GM12878 (cell line): Measurements from ENCODE around the gene CC2D1A. TPM values are rescaled to one million over a fixed set of nuclear protein-coding genes. Genes with fewer than 3 reads are reported as not detected.

Experiments
- ATAC-seq: fragments of 200-7000 bp; cut with Tn5 transposase; 3 replicates; pipeline ENCODE4 v1.9.1; 2020; ENCODE audit warnings: mild to moderate bottlenecking, moderate library complexity
- BruUV-seq: library from RNA; stranded (reverse); fragments of 400-500 nt; replicated peaks from 2 replicates; lab custom pipeline; 2021; lab: Mats Ljungman, UMichigan
- CTCF ChIA-PET: fragments of 300-600 bp; sonication (Branson Sonifier 250); formaldehyde crosslinking; extraction: SDS; loops from one replicate; lab custom pipeline; 2021; ENCODE audit warnings: inconsistent platforms; lab: Yijun Ruan, JAX
- POLR2A ChIA-PET: fragments of 350-600 bp; formaldehyde crosslinking; extraction: SDS; loops from one replicate; lab custom pipeline; 2021; ENCODE audit warnings: inconsistent platforms; lab: Charles Lee
- RAD21 ChIA-PET: fragments of 300-600 bp; sonication (Branson Sonifier 250); formaldehyde crosslinking; loops from one replicate; lab custom pipeline; 2023; ENCODE audit warnings: antibody characterized with exemption; ENCODE audit not compliant: unreplicated experiment; lab: Charles Lee
- SMC1A ChIA-PET: fragments of 300-600 bp; sonication (Branson Sonifier 250); formaldehyde crosslinking; loops from one replicate; lab custom pipeline; 2023; ENCODE audit not compliant: unreplicated experiment, uncharacterized antibody; lab: Charles Lee
- DNase-seq: peaks from one replicate; pipeline ENCODE4 v3.0.0-alpha.2; 2011; ENCODE audit warnings: low read depth, low spot score
- FAIRE-seq: peaks from 3 replicates; lab custom pipeline; 2011; peaks lifted over from hg19 to GRCh38; lab: Jason Lieb, UNC
- H2AFZ ChIP-seq: 2 replicates; pipeline ENCODE4 v1.6.0; 2011; ENCODE audit warnings: low read depth, low read length, control low read depth; ENCODE audit not compliant: control insufficient read depth
- H3K27ac ChIP-seq: 2 replicates; pipeline ENCODE4 v1.5.1; 2011; ENCODE audit warnings: control low read depth; ENCODE audit not compliant: control insufficient read depth, insufficient read depth
- H3K27me3 ChIP-seq, 2 experiments: replicated peaks in 1 of 2; 2 replicates each; pipeline versions ENCODE4 v1.6.0 to v1.6.1; 2011; ENCODE audit warnings: low read length in 1 of 2; ENCODE audit not compliant: control insufficient read depth in 2 of 2, insufficient read depth in 2 of 2
- H3K36me3 ChIP-seq, 2 experiments: 2 replicates each; pipeline ENCODE4 v1.5.1; 2011; ENCODE audit warnings: low read length in 1 of 2; ENCODE audit not compliant: control insufficient read depth in 2 of 2, insufficient read depth in 2 of 2
- H3K4me1 ChIP-seq: 2 replicates; pipeline ENCODE4 v1.6.1; 2011; ENCODE audit warnings: mild to moderate bottlenecking, low read length, moderate library complexity, mixed read lengths; ENCODE audit not compliant: control insufficient read depth, insufficient read depth
- H3K4me2 ChIP-seq: 2 replicates; pipeline ENCODE4 v1.6.0; 2011; ENCODE audit warnings: control low read depth; ENCODE audit not compliant: control insufficient read depth, insufficient read depth
- H3K4me3 ChIP-seq: fragments of 200-600 bp; sonication (generic); 2 replicates; pipeline ENCODE4 v1.5.1; 2016
- H3K79me2 ChIP-seq: 2 replicates; pipeline ENCODE4 v1.6.0; 2011; ENCODE audit warnings: low read length; ENCODE audit not compliant: control insufficient read depth, insufficient read depth
- H3K9ac ChIP-seq: 2 replicates; pipeline ENCODE4 v1.8.0; 2011; ENCODE audit warnings: low read length, control low read depth, mixed read lengths; ENCODE audit not compliant: control insufficient read depth, insufficient read depth
- H3K9me3 ChIP-seq: replicated peaks from 3 replicates; pipeline ENCODE4 v1.5.1; 2011; ENCODE audit warnings: mild to moderate bottlenecking, low read length; ENCODE audit not compliant: control insufficient read depth, insufficient read depth
- H4K20me1 ChIP-seq: 2 replicates; pipeline ENCODE4 v1.6.0; 2011; ENCODE audit not compliant: control insufficient read depth, insufficient read depth
- ASH2L ChIP-seq: fragments of 300-600, 200-600 bp; sonication (generic); IDR thresholded peaks from 2 replicates; pipeline ENCODE4 v1.6.1; 2017; ENCODE audit warnings: low read depth, mild to moderate bottlenecking, borderline replicate concordance
- CHD1 ChIP-seq: IDR thresholded peaks from 2 replicates; pipeline ENCODE4 v1.6.1; 2012; ENCODE audit warnings: low read depth, low read length, improper control_type of control experiment
- IKZF1 ChIP-seq: fragments of 450-650 bp; conservative IDR thresholded peaks from 2 replicates; pipeline ENCODE4 v1.6.1; 2017; ENCODE audit warnings: antibody characterized with exemption, mild to moderate bottlenecking
- NR2F1 ChIP-seq: fragments of 450-650 bp; conservative IDR thresholded peaks from 2 replicates; pipeline ENCODE4 v1.6.1; 2017; ENCODE audit warnings: mild to moderate bottlenecking
- RB1 ChIP-seq: fragments of 450-650 bp; formaldehyde crosslinking; IDR thresholded peaks from 2 replicates; pipeline ENCODE4 v1.6.1; 2017; ENCODE audit warnings: mild to moderate bottlenecking, borderline replicate concordance
- RUNX3 ChIP-seq: IDR thresholded peaks from 2 replicates; pipeline ENCODE4 v1.6.1; 2012; ENCODE audit warnings: low read length, inconsistent platforms
- SMARCA5 ChIP-seq: fragments of 450-650 bp; IDR thresholded peaks from 2 replicates; pipeline ENCODE4 v1.6.1; 2017; ENCODE audit warnings: mild to moderate bottlenecking
- TARDBP ChIP-seq: IDR thresholded peaks from 2 replicates; pipeline ENCODE4 v1.6.1; 2016; ENCODE audit warnings: borderline replicate concordance
- YY1 ChIP-seq: IDR thresholded peaks from 2 replicates; pipeline ENCODE4 v1.6.1; 2011; ENCODE audit warnings: low read depth, mild to moderate bottlenecking, low read length
- WGBS: methylation state at CpG from one replicate; pipeline ENCODE4 v1.1.6; 2016; ENCODE audit warnings: low lambda C conversion rate; ENCODE audit not compliant: insufficient replicate concordance, insufficient coverage; ENCODE audit errors: missing lambda C conversion rate; 5-methylcytosine and 5-hydroxymethylcytosine counted together
- in situ Hi-C: fragments of 300-500 bp; cut with MboI; formaldehyde crosslinking; loops from 9 replicates; pipeline ENCODE4 v1.14.3; 2018; ENCODE audit warnings: mixed read lengths
- intact Hi-C: fragments of 100-400 bp; cut with micrococcal nuclease; formaldehyde crosslinking; loops from one replicate; pipeline ENCODE4 v1.14.2; 2022; ENCODE audit not compliant: unreplicated experiment
- polyA plus RNA-seq, 11 experiments: library from polyadenylated mRNA; depleted of rRNA in 4 of 11; unstranded in 6 of 11; stranded (reverse) in 5 of 11; fragments of >200 nt; fragmentation: Nextera tagmentation in 4 of 11; fragmentation: Illumina TruSeq in 1 of 11; extraction: Ambion mirVana in 4 of 11; extraction: Trizol in 1 of 11; gene quantifications; 1 replicate in 1 of 11; 2 replicates in 10 of 11; pipeline versions ENCODE4 v1.2.1 to v1.2.3, GENCODE V29; 2011 to 2016; ENCODE audit warnings: inconsistent platforms in 2 of 11, missing spikeins in 2 of 11, low read depth in 1 of 11
- total RNA-seq, 4 experiments: library from RNA; depleted of rRNA in 3 of 4; stranded (reverse); fragments of >200 nt in 3 of 4; fragmentation: Illumina TruSeq in 1 of 4; extraction: Trizol in 1 of 4; gene quantifications; 2 replicates each; pipeline versions ENCODE4 v1.2.1 to v1.2.3, GENCODE V29; 2013 to 2021
- TF ChIP-seq, protein P1 (sequence below), 3 experiments: IDR thresholded peaks in 2 of 3; conservative IDR thresholded peaks in 1 of 3; 2 replicates each; pipeline ENCODE4 v1.5.1; 2011; ENCODE audit warnings: low read depth in 3 of 3, low read length in 3 of 3, mild to moderate bottlenecking in 3 of 3, control low read depth in 2 of 3, moderate library complexity in 2 of 3, inconsistent platforms in 1 of 3, mixed read lengths in 1 of 3; ENCODE audit not compliant: control insufficient read depth in 2 of 3, insufficient read depth in 1 of 3; ENCODE audit errors: extremely low read depth in 1 of 3
- TF ChIP-seq, protein P2 (sequence below): fragments of 450-650 bp; formaldehyde crosslinking; IDR thresholded peaks from 2 replicates; pipeline ENCODE4 v1.4.0; 2022; ENCODE audit warnings: mild to moderate bottlenecking, moderate library complexity
- TF ChIP-seq, protein P3 (sequence below): IDR thresholded peaks from 2 replicates; pipeline ENCODE4 v1.6.1; 2011; ENCODE audit warnings: borderline replicate concordance, low read depth, mild to moderate bottlenecking, moderate library complexity, mixed read lengths, low read length; ENCODE audit not compliant: insufficient read depth; ENCODE audit errors: extremely low read length
- TF ChIP-seq, protein P4 (sequence below): fragments of 450-650 bp; IDR thresholded peaks from 2 replicates; pipeline ENCODE4 v1.6.1; 2017; ENCODE audit warnings: mild to moderate bottlenecking, moderate library complexity

The CC2D1A gene
- total and polyA plus RNA-seq, 10 of the 15 experiments (the other 5 are each of a cell fraction or from before 2014, with no cell fraction given): 0.13 to 36.1 (median 16.1) TPM

DNA sequence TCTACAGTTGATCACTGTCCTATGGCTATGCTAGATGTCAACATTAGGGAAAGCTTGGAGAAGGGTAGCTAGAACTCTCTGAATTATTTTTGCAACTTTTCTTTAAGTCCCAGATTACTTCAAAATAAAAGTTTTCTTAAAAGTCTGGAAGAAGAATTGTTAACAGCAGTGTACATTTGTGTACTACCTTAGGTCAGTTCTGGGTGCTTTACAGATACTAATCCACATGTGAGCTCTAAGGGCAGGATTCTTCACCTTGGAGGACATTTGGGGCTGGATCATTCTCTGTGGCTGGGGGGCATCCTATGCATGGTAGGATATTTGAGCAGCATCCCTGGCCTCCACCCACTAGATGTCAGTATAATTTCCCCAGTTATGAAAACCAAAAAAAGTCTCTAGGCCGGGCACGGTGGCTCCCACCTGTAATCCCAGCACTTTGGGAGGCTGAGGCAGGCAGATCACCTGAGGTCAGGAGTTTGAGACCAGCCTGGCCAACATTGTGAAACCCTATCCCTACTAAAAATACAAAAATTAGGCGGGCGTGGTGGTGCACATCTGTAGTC, 2.9 kb upstream of the CC2D1A start:
- H4K20me1 ChIP-seq: no peaks in the 10 kb centered on the region
- no peaks in the 10 kb centered on the region for H3K36me3 ChIP-seq
- no peak overlapping the region for H3K4me3 ChIP-seq
- H3K79me2 ChIP-seq: peaks cover 5% of the 10 kb centered on the region
- in situ Hi-C loops (no loop called here), intact Hi-C loops (no loop called here)
- POLR2A ChIA-PET: no interaction called here
- ATAC-seq (peak; percentile 42), FAIRE-seq (no peak), DNase-seq (no peak)
- H3K4me2 ChIP-seq: no peak overlapping the region
- CTCF ChIA-PET: interaction anchor here (0.7 to 3.8 kb wide), 21 partner anchors 8 to 216 kb away, joined by 3 to 21 read pairs (median 5); partner anchors contain the start of gene IL27RA
- H3K27ac ChIP-seq: no peak overlapping the region
- WGBS: 67% methylated on average over 4 of the region's 4 CpGs
- SMC1A ChIA-PET: interaction anchor here (0.6 to 2.0 kb wide), 8 partner anchors 11 to 405 kb away, joined by 3 to 7 read pairs (median 4); partner anchors contain the start of genes IL27RA and MISP3
- peak overlapping the region; percentile 3; the same call in 1 of the 2 replicates for H2AFZ ChIP-seq
- H3K27me3 ChIP-seq: no peaks in the 10 kb centered on the region
- H3K4me1 ChIP-seq: no peaks in the 10 kb centered on the region; the same call in 1 of the 2 replicates
- RAD21 ChIA-PET: interaction anchor here (0.5 to 2.7 kb wide), 7 partner anchors 105 to 168 kb away, joined by 3 to 9 read pairs (median 4); partner anchors contain the start of gene IL27RA
- BruUV-seq: no TSS peak
- no peaks in the 10 kb centered on the region for H3K9me3 ChIP-seq
- no peak overlapping the region for H3K9ac ChIP-seq
- TF ChIP-seq, protein P1, sequence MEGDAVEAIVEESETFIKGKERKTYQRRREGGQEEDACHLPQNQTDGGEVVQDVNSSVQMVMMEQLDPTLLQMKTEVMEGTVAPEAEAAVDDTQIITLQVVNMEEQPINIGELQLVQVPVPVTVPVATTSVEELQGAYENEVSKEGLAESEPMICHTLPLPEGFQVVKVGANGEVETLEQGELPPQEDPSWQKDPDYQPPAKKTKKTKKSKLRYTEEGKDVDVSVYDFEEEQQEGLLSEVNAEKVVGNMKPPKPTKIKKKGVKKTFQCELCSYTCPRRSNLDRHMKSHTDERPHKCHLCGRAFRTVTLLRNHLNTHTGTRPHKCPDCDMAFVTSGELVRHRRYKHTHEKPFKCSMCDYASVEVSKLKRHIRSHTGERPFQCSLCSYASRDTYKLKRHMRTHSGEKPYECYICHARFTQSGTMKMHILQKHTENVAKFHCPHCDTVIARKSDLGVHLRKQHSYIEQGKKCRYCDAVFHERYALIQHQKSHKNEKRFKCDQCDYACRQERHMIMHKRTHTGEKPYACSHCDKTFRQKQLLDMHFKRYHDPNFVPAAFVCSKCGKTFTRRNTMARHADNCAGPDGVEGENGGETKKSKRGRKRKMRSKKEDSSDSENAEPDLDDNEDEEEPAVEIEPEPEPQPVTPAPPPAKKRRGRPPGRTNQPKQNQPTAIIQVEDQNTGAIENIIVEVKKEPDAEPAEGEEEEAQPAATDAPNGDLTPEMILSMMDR (IDR thresholded peaks at IDR 0.05 in 2 of 3, conservative IDR thresholded peaks at IDR 0.05 in 1 of 3; ENCODE audit: control insufficient read depth in 2 of 3, extremely low read depth in 1 of 3, insufficient read depth in 1 of 3, low read depth in 3 of 3, low read length in 3 of 3): peak; percentile 48; a peak in 5 of 6 replicates
- no peak for TF ChIP-seq NR2F1
- TF ChIP-seq, protein P2, sequence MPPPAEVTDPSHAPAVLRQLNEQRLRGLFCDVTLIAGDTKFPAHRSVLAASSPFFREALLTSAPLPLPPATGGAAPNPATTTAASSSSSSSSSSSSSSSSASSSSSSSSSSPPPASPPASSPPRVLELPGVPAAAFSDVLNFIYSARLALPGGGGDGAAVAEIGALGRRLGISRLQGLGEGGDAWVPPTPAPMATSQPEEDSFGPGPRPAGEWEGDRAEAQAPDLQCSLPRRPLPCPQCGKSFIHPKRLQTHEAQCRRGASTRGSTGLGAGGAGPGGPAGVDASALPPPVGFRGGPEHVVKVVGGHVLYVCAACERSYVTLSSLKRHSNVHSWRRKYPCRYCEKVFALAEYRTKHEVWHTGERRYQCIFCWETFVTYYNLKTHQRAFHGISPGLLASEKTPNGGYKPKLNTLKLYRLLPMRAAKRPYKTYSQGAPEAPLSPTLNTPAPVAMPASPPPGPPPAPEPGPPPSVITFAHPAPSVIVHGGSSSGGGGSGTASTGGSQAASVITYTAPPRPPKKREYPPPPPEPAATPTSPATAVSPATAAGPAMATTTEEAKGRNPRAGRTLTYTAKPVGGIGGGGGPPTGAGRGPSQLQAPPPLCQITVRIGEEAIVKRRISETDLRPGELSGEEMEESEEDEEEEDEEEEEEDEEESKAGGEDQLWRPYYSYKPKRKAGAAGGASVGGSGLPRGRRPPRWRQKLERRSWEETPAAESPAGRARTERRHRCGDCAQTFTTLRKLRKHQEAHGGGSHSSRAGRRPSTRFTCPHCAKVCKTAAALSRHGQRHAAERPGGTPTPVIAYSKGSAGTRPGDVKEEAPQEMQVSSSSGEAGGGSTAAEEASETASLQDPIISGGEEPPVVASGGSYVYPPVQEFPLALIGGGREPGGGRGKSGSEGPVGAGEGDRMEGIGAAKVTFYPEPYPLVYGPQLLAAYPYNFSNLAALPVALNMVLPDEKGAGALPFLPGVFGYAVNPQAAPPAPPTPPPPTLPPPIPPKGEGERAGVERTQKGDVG (CRISPR knock-in tag): no peak
- TF ChIP-seq, protein P3, sequence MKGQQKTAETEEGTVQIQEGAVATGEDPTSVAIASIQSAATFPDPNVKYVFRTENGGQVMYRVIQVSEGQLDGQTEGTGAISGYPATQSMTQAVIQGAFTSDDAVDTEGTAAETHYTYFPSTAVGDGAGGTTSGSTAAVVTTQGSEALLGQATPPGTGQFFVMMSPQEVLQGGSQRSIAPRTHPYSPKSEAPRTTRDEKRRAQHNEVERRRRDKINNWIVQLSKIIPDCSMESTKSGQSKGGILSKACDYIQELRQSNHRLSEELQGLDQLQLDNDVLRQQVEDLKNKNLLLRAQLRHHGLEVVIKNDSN: no peak
- 0 out of 2 replicates have a peak, but pooled peaks have one; percentile 18 for TF ChIP-seq IKZF1
- 0 out of 2 replicates have a peak, but pooled peaks have one; percentile 43 for TF ChIP-seq SMARCA5
- no peak for TF ChIP-seq RUNX3
- TF ChIP-seq RB1: no peak
- TF ChIP-seq TARDBP: no peak
- TF ChIP-seq, protein P4, sequence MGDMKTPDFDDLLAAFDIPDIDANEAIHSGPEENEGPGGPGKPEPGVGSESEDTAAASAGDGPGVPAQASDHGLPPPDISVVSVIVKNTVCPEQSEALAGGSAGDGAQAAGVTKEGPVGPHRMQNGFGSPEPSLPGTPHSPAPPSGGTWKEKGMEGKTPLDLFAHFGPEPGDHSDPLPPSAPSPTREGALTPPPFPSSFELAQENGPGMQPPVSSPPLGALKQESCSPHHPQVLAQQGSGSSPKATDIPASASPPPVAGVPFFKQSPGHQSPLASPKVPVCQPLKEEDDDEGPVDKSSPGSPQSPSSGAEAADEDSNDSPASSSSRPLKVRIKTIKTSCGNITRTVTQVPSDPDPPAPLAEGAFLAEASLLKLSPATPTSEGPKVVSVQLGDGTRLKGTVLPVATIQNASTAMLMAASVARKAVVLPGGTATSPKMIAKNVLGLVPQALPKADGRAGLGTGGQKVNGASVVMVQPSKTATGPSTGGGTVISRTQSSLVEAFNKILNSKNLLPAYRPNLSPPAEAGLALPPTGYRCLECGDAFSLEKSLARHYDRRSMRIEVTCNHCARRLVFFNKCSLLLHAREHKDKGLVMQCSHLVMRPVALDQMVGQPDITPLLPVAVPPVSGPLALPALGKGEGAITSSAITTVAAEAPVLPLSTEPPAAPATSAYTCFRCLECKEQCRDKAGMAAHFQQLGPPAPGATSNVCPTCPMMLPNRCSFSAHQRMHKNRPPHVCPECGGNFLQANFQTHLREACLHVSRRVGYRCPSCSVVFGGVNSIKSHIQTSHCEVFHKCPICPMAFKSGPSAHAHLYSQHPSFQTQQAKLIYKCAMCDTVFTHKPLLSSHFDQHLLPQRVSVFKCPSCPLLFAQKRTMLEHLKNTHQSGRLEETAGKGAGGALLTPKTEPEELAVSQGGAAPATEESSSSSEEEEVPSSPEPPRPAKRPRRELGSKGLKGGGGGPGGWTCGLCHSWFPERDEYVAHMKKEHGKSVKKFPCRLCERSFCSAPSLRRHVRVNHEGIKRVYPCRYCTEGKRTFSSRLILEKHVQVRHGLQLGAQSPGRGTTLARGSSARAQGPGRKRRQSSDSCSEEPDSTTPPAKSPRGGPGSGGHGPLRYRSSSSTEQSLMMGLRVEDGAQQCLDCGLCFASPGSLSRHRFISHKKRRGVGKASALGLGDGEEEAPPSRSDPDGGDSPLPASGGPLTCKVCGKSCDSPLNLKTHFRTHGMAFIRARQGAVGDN: no peak
- TF ChIP-seq ASH2L: no peak
- no peak for TF ChIP-seq CHD1
- TF ChIP-seq YY1: 0 out of 2 replicates have a peak, but pooled peaks have one; percentile 20
